Neural cell (in vitro differentiated cells): Measurements from ENCODE around the gene RYR3. TPM values are rescaled to one million over a fixed set of nuclear protein-coding genes. Genes with fewer than 3 reads are reported as not detected.

Experiments used
- H2AFZ ChIP-seq: fragments of 200-600, 300-800 bp; sonication (generic), shearing (Covaris generic); 2 replicates; pipeline ENCODE4 v1.6.0; 2014; ENCODE audit warnings: low read depth, mild to moderate bottlenecking, antibody characterized with exemption, low read length, moderate library complexity
- H3F3A ChIP-seq: fragments of 200-600 bp; shearing (Covaris generic); 2 replicates; pipeline ENCODE4 v1.6.1; 2016; ENCODE audit warnings: mild to moderate bottlenecking, moderate library complexity, mixed read lengths, antibody characterized with exemption, low read length; ENCODE audit not compliant: insufficient read depth, poor library complexity, severe bottlenecking
- H3K27ac ChIP-seq: fragments of 200-600, 300-800 bp; sonication (generic), shearing (Covaris generic); 2 replicates; pipeline ENCODE4 v1.5.1; 2014; ENCODE audit warnings: mild to moderate bottlenecking, low read length, moderate library complexity
- H3K27me3 ChIP-seq: fragments of 300-800, 200-600 bp; sonication (generic), shearing (Covaris generic); 2 replicates; pipeline ENCODE4 v1.6.0; 2014; ENCODE audit warnings: mild to moderate bottlenecking, low read depth, low read length, moderate library complexity; ENCODE audit not compliant: insufficient read depth
- H3K36me3 ChIP-seq: fragments of 300-800, 200-600 bp; sonication (generic), shearing (Covaris generic); 2 replicates; pipeline ENCODE4 v1.5.1; 2014; ENCODE audit warnings: mild to moderate bottlenecking, antibody characterized with exemption, low read length, moderate library complexity; ENCODE audit not compliant: insufficient read depth
- H3K4me2 ChIP-seq: fragments of 300-800, 200-600 bp; sonication (generic), shearing (Covaris generic); 2 replicates; pipeline ENCODE4 v1.6.0; 2014; ENCODE audit warnings: mild to moderate bottlenecking, low read length
- H3K4me3 ChIP-seq: fragments of 300-800, 200-600 bp; sonication (generic), shearing (Covaris generic); 2 replicates; pipeline ENCODE4 v1.5.1; 2014; ENCODE audit warnings: mild to moderate bottlenecking, low read length, moderate library complexity
- H3K79me2 ChIP-seq: fragments of 200-600 bp; shearing (Covaris generic); replicated peaks from 2 replicates; pipeline ENCODE4 v1.6.0; 2014; ENCODE audit warnings: mild to moderate bottlenecking, low read length, moderate library complexity; ENCODE audit not compliant: insufficient read depth
- H3K9ac ChIP-seq: fragments of 300-800, 200-600 bp; sonication (generic), shearing (Covaris generic); 2 replicates; pipeline ENCODE4 v1.6.1; 2016; ENCODE audit warnings: mild to moderate bottlenecking, low read length, mixed read lengths
- H3K9me2 ChIP-seq: fragments of 200-600 bp; shearing (Covaris generic); 2 replicates; pipeline ENCODE4 v1.6.1; 2016; ENCODE audit warnings: mild to moderate bottlenecking, low read length, mixed read lengths; ENCODE audit not compliant: insufficient read depth
- H3K9me3 ChIP-seq: fragments of 200-600, 300-800 bp; sonication (generic), shearing (Covaris generic); 2 replicates; pipeline ENCODE4 v1.6.1; 2016; ENCODE audit warnings: mild to moderate bottlenecking, mixed run types, low read length, moderate library complexity, mixed read lengths
- H4K20me1 ChIP-seq: fragments of 200-600 bp; shearing (Covaris generic); 2 replicates; pipeline ENCODE4 v1.6.1; 2016; ENCODE audit warnings: mild to moderate bottlenecking, mixed run types; ENCODE audit not compliant: insufficient read depth
- EP300 ChIP-seq: fragments of 450-650 bp; conservative IDR thresholded peaks from 2 replicates; pipeline ENCODE4 v1.6.1; 2014; ENCODE audit warnings: antibody characterized with exemption, mild to moderate bottlenecking, moderate library complexity; ENCODE audit not compliant: poor library complexity, severe bottlenecking
- EZH2 ChIP-seq: fragments of 200-600, 300-800 bp; shearing (Covaris generic), sonication (generic); IDR thresholded peaks from 2 replicates; pipeline ENCODE4 v1.6.1; 2014; ENCODE audit warnings: antibody characterized with exemption, low read length, borderline replicate concordance, mild to moderate bottlenecking; ENCODE audit not compliant: insufficient read depth, poor library complexity, severe bottlenecking
- MXI1 ChIP-seq: fragments of 450-650 bp; conservative IDR thresholded peaks from 2 replicates; pipeline ENCODE4 v1.6.1; 2014; ENCODE audit warnings: antibody characterized with exemption, mild to moderate bottlenecking; ENCODE audit not compliant: poor library complexity, severe bottlenecking
- POLR2AphosphoS5 ChIP-seq: IDR thresholded peaks from 2 replicates; pipeline ENCODE4 v1.6.1; 2012
- RAD21 ChIP-seq: fragments of 450-650 bp; conservative IDR thresholded peaks from 2 replicates; pipeline ENCODE4 v1.6.1; 2014; ENCODE audit warnings: antibody characterized with exemption, mild to moderate bottlenecking, moderate library complexity
- SMC3 ChIP-seq: fragments of 450-650 bp; conservative IDR thresholded peaks from 2 replicates; pipeline ENCODE4 v1.6.1; 2014; ENCODE audit warnings: antibody characterized with exemption, mild to moderate bottlenecking, moderate library complexity; ENCODE audit not compliant: poor library complexity
- TAF1 ChIP-seq: IDR thresholded peaks from 2 replicates; pipeline ENCODE4 v1.6.1; 2012; ENCODE audit warnings: low read depth
- polyA plus RNA-seq: library from polyadenylated mRNA; depleted of rRNA; stranded (reverse); fragments of >200 nt; gene quantifications from 2 replicates; pipeline ENCODE4 v1.2.3, GENCODE V29; 2014
- TF ChIP-seq, protein P1 (sequence below): IDR thresholded peaks from 2 replicates; pipeline ENCODE4 v1.6.1; 2012; ENCODE audit warnings: borderline replicate concordance
- TF ChIP-seq, protein P2 (sequence below): fragments of 450-650 bp; IDR thresholded peaks from 2 replicates; pipeline ENCODE4 v1.5.1; 2014; ENCODE audit warnings: antibody characterized with exemption, mild to moderate bottlenecking, moderate library complexity; ENCODE audit not compliant: poor library complexity, severe bottlenecking

Gene RYR3
- polyA plus RNA-seq, 1 donor from 2014 or later, result 12.6 TPM

DNA sequence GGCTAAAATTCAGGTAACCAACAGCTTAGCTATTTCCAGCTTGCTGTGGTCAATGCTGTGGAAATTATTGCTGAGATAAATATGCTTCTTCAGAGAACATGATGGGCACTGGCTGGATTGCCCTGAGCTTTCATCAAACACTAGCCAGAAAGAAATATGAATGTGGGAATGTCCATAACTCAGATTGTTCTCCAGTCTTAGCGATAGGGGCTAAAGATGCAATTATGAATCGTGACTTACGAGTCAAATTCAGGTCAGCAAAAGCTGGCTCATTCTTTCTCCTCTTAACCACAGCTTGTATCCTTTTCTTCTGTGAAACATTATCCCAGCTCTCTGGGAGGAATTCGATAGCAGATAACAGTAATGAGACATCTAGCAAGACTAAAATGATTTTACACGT is 307.6 kb downstream of the RYR3 start:
- TF ChIP-seq MXI1 (no peak), POLR2AphosphoS5 (no peak), EZH2 (no peak), SMC3 (no peak), EP300 (no peak), RAD21 (no peak), TAF1 (no peak)
- TF ChIP-seq, protein P1, sequence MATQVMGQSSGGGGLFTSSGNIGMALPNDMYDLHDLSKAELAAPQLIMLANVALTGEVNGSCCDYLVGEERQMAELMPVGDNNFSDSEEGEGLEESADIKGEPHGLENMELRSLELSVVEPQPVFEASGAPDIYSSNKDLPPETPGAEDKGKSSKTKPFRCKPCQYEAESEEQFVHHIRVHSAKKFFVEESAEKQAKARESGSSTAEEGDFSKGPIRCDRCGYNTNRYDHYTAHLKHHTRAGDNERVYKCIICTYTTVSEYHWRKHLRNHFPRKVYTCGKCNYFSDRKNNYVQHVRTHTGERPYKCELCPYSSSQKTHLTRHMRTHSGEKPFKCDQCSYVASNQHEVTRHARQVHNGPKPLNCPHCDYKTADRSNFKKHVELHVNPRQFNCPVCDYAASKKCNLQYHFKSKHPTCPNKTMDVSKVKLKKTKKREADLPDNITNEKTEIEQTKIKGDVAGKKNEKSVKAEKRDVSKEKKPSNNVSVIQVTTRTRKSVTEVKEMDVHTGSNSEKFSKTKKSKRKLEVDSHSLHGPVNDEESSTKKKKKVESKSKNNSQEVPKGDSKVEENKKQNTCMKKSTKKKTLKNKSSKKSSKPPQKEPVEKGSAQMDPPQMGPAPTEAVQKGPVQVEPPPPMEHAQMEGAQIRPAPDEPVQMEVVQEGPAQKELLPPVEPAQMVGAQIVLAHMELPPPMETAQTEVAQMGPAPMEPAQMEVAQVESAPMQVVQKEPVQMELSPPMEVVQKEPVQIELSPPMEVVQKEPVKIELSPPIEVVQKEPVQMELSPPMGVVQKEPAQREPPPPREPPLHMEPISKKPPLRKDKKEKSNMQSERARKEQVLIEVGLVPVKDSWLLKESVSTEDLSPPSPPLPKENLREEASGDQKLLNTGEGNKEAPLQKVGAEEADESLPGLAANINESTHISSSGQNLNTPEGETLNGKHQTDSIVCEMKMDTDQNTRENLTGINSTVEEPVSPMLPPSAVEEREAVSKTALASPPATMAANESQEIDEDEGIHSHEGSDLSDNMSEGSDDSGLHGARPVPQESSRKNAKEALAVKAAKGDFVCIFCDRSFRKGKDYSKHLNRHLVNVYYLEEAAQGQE, result no peak
- TF ChIP-seq, protein P2, sequence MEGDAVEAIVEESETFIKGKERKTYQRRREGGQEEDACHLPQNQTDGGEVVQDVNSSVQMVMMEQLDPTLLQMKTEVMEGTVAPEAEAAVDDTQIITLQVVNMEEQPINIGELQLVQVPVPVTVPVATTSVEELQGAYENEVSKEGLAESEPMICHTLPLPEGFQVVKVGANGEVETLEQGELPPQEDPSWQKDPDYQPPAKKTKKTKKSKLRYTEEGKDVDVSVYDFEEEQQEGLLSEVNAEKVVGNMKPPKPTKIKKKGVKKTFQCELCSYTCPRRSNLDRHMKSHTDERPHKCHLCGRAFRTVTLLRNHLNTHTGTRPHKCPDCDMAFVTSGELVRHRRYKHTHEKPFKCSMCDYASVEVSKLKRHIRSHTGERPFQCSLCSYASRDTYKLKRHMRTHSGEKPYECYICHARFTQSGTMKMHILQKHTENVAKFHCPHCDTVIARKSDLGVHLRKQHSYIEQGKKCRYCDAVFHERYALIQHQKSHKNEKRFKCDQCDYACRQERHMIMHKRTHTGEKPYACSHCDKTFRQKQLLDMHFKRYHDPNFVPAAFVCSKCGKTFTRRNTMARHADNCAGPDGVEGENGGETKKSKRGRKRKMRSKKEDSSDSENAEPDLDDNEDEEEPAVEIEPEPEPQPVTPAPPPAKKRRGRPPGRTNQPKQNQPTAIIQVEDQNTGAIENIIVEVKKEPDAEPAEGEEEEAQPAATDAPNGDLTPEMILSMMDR, result no peak
- Histone ChIP-seq H4K20me1 (no peaks in the 10 kb centered on the region), H3K9me2 (no peaks in the 10 kb centered on the region), H3K9ac (no peak overlapping the region), H3K4me2 (no peak overlapping the region), H3K27me3 (no peaks in the 10 kb centered on the region), H3K4me3 (no peak overlapping the region), H3K79me2 (no peaks in the 10 kb centered on the region), H3K27ac (no peak overlapping the region), H3F3A (no peaks in the 10 kb centered on the region), H3K36me3 (no peaks in the 10 kb centered on the region), H3K9me3 (no peaks in the 10 kb centered on the region), H2AFZ (no peak overlapping the region)

DNA sequence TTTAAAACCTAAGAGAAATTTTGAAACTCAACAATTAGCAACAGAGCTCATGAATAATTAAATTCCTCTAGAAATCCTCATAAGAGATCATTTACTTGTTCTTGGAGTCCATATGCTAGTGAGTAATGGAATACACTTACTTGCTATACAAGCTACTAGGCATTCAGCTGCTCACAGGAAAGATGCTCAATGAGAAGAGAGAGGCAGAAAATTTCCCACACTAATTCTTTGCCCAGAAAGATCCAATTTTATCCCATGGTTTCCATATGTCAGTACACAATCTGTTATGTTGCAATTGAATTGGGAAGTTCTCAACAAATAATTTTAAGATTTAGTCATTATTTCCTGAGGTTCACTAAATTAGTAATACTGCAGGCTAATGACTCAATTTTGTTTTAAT is 310.4 kb downstream of the RYR3 start:
- Histone ChIP-seq H3F3A (no peaks in the 10 kb centered on the region), H3K79me2 (no peaks in the 10 kb centered on the region), H3K36me3 (no peaks in the 10 kb centered on the region), H3K4me2 (no peak overlapping the region), H4K20me1 (no peaks in the 10 kb centered on the region), H2AFZ (no peak overlapping the region), H3K9ac (no peak overlapping the region), H3K9me3 (no peaks in the 10 kb centered on the region), H3K27ac (no peak overlapping the region), H3K9me2 (no peaks in the 10 kb centered on the region), H3K27me3 (no peaks in the 10 kb centered on the region), H3K4me3 (no peak overlapping the region)
- TF ChIP-seq, protein P2, result no peak
- no peak for TF ChIP-seq SMC3
- TF ChIP-seq, protein P1, result no peak
- no peak for TF ChIP-seq TAF1
- no peak for TF ChIP-seq POLR2AphosphoS5
- TF ChIP-seq EZH2, result no peak
- TF ChIP-seq MXI1, result no peak
- no peak for TF ChIP-seq EP300
- TF ChIP-seq RAD21, result no peak
